HCT116 (cell line): Measurements from ENCODE around the gene CNN1. TPM values are rescaled to one million over a fixed set of nuclear protein-coding genes. Genes with fewer than 3 reads are reported as not detected.
A peak's percentile ranks its signal among the peaks of the same experiment; 100 is the strongest.

Experiments
- ATAC-seq: fragments of 200-7000 bp; cut with Tn5 transposase; 2 replicates; pipeline ENCODE4 v1.9.1; 2020; ENCODE audit warnings: mild to moderate bottlenecking, moderate library complexity
- BruUV-seq: library from RNA; stranded (reverse); fragments of 400-500 nt; replicated peaks from 2 replicates; lab custom pipeline; 2021; lab: Mats Ljungman, UMichigan
- CTCF ChIA-PET: fragments of 300-600 bp; sonication (Branson Sonifier 250); formaldehyde crosslinking; loops from one replicate; lab custom pipeline; 2021; ENCODE audit warnings: antibody characterized with exemption; lab: Charles Lee
- POLR2A ChIA-PET: fragments of 300-600, 350-600 bp; sonication (Branson Sonifier 250); formaldehyde crosslinking; loops from one replicate; lab custom pipeline; 2021; ENCODE audit warnings: antibody characterized with exemption; lab: Charles Lee
- RAD21 ChIA-PET, 2 experiments: fragments of 300-600 bp; sonication (Branson Sonifier 250); formaldehyde crosslinking; loops; one replicate each; lab custom pipeline; 2023; ENCODE audit warnings: low total read pairs in 2 of 2; ENCODE audit not compliant: uncharacterized antibody in 2 of 2, unreplicated experiment in 2 of 2, low non-redundant PET in 1 of 2; lab: Charles Lee
- DNase-seq: peaks from one replicate; pipeline ENCODE4 v3.0.0-alpha.2; 2010; ENCODE audit warnings: low read depth, low spot score
- H2AFZ ChIP-seq: fragments of 200-600 bp; shearing (Covaris generic), sonication (generic); 2 replicates; pipeline ENCODE4 v1.6.1; 2017; ENCODE audit warnings: low read depth, mixed run types, mixed read lengths, antibody characterized with exemption, low read length; ENCODE audit not compliant: poor library complexity, severe bottlenecking
- H3K27ac ChIP-seq: 2 replicates; pipeline ENCODE4 v1.5.1; 2012; ENCODE audit warnings: low read depth, low read length
- H3K27me3 ChIP-seq: fragments of 200-600 bp; sonication (generic); 2 replicates; pipeline ENCODE4 v1.6.1; 2016; ENCODE audit warnings: mixed run types, low read length, mixed read lengths; ENCODE audit not compliant: insufficient read depth
- H3K36me3 ChIP-seq, 2 experiments: fragments of 200-500 bp in 1 of 2; fragments of 200-600 bp in 1 of 2; sonication (Bioruptor generic) in 1 of 2; sonication (generic) in 1 of 2; 2 replicates each; pipeline versions ENCODE4 v1.5.1 to v1.6.1; 2014 to 2016; ENCODE audit warnings: low read length in 2 of 2, inconsistent platforms in 1 of 2, mixed read lengths in 1 of 2, mixed run types in 1 of 2; ENCODE audit not compliant: insufficient read depth in 2 of 2, control insufficient read depth in 1 of 2
- H3K4me1 ChIP-seq, 2 experiments: fragments of 200-600 bp in 1 of 2; sonication (generic) in 1 of 2; 2 replicates each; pipeline versions ENCODE4 v1.5.1 to v1.6.1; 2012 to 2017; ENCODE audit warnings: low read length in 2 of 2, inconsistent platforms in 1 of 2, mild to moderate bottlenecking in 1 of 2, mixed read lengths in 1 of 2, mixed run types in 1 of 2, moderate library complexity in 1 of 2; ENCODE audit not compliant: insufficient read depth in 2 of 2, control insufficient read depth in 1 of 2
- H3K4me2 ChIP-seq: fragments of 200-600 bp; sonication (generic); 2 replicates; pipeline ENCODE4 v1.6.1; 2017; ENCODE audit warnings: mixed run types, low read length, mixed read lengths
- H3K4me3 ChIP-seq, 2 experiments: fragments of 200-600 bp in 1 of 2; sonication (generic) in 1 of 2; replicated peaks in 1 of 2; 2 replicates each; pipeline ENCODE4 v1.5.1; 2011 to 2016; ENCODE audit warnings: low read length in 2 of 2, control low read depth in 1 of 2, low read depth in 1 of 2, mild to moderate bottlenecking in 1 of 2, mixed read lengths in 1 of 2, mixed run types in 1 of 2
- H3K79me2 ChIP-seq: fragments of 200-600 bp; sonication (generic); 2 replicates; pipeline ENCODE4 v1.6.1; 2017; ENCODE audit warnings: mild to moderate bottlenecking, mixed run types, low read length, moderate library complexity, mixed read lengths; ENCODE audit not compliant: insufficient read depth
- H3K9ac ChIP-seq: fragments of 200-600 bp; sonication (generic); 2 replicates; pipeline ENCODE4 v1.6.1; 2016; ENCODE audit warnings: low read length, mixed read lengths
- H3K9me2 ChIP-seq: fragments of 200-600 bp; sonication (generic), shearing (Covaris generic); 2 replicates; pipeline ENCODE4 v1.6.1; 2017; ENCODE audit warnings: mixed run types, mild to moderate bottlenecking, moderate library complexity; ENCODE audit not compliant: insufficient read depth
- H3K9me3 ChIP-seq, 2 experiments: fragments of 200-500 bp in 1 of 2; fragments of 200-600 bp in 1 of 2; sonication (Bioruptor generic) in 1 of 2; sonication (generic) in 1 of 2; 2 replicates each; pipeline ENCODE4 v1.6.1; 2014 to 2017; ENCODE audit warnings: low read length in 2 of 2, mixed read lengths in 2 of 2, inconsistent platforms in 1 of 2, low read depth in 1 of 2, mild to moderate bottlenecking in 1 of 2, mixed run types in 1 of 2, moderate library complexity in 1 of 2; ENCODE audit not compliant: control insufficient read depth in 1 of 2, insufficient read depth in 1 of 2
- H4K20me1 ChIP-seq: fragments of 200-600 bp; sonication (generic), shearing (Covaris generic); 2 replicates; pipeline ENCODE4 v1.6.1; 2017; ENCODE audit warnings: mixed run types, mild to moderate bottlenecking, moderate library complexity; ENCODE audit not compliant: insufficient read depth
- POLR2A ChIP-seq: IDR thresholded peaks from 2 replicates; pipeline ENCODE4 v1.7.0; 2011; ENCODE audit warnings: borderline replicate concordance; ENCODE audit not compliant: insufficient read depth, insufficient read length; ENCODE audit errors: extremely low read depth
- intact Hi-C: fragments of 100-400 bp; cut with micrococcal nuclease; formaldehyde crosslinking; loops from 2 replicates; pipeline ENCODE4 v1.10.0; 2022
- total RNA-seq: library from RNA; stranded (reverse); gene quantifications from one replicate; pipeline ENCODE4 v1.2.1, GENCODE V29; 2021; ENCODE audit not compliant: unreplicated experiment
- TF ChIP-seq, protein P1 (sequence below): IDR thresholded peaks from 2 replicates; pipeline ENCODE4 v1.6.1; 2012; ENCODE audit warnings: low read depth

CNN1 gene
- total RNA-seq, 1 experiment from 2014 or later = 0.64 TPM

GRCh38 chr19:11505504-11506100 is 33.0 kb upstream of the CNN1 start, which contains the start of gene ZNF653 (continued):
- TF ChIP-seq, protein P1, sequence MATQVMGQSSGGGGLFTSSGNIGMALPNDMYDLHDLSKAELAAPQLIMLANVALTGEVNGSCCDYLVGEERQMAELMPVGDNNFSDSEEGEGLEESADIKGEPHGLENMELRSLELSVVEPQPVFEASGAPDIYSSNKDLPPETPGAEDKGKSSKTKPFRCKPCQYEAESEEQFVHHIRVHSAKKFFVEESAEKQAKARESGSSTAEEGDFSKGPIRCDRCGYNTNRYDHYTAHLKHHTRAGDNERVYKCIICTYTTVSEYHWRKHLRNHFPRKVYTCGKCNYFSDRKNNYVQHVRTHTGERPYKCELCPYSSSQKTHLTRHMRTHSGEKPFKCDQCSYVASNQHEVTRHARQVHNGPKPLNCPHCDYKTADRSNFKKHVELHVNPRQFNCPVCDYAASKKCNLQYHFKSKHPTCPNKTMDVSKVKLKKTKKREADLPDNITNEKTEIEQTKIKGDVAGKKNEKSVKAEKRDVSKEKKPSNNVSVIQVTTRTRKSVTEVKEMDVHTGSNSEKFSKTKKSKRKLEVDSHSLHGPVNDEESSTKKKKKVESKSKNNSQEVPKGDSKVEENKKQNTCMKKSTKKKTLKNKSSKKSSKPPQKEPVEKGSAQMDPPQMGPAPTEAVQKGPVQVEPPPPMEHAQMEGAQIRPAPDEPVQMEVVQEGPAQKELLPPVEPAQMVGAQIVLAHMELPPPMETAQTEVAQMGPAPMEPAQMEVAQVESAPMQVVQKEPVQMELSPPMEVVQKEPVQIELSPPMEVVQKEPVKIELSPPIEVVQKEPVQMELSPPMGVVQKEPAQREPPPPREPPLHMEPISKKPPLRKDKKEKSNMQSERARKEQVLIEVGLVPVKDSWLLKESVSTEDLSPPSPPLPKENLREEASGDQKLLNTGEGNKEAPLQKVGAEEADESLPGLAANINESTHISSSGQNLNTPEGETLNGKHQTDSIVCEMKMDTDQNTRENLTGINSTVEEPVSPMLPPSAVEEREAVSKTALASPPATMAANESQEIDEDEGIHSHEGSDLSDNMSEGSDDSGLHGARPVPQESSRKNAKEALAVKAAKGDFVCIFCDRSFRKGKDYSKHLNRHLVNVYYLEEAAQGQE = no peak

DNA sequence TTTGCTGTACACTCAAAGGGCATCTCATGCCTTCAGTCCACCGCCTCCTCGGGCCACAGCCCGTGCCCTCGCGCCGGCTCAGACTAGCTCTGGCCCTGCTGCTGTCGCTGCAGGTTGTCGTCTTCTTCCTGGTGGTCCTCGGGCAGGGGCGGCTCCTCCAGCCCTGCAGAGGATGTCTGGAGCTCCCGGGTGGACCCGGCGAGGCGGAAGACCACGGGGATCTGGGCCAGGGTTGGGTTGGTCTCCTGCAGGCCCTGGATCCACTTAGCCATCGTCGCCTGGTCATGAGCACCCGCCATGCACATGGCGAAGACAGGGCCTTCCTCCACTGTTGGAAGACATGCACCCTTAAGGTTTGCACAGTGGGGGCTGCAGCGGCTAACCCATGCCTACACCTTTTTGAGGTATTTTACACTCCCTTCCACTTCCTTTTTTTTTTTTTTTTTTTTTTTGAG is 32.5 kb upstream of the CNN1 start:
- Histone ChIP-seq H3K9me2 (no peaks in the 10 kb centered on the region), H3K27me3 (no peaks in the 10 kb centered on the region), H3K9ac (peak overlapping the region; percentile 87), H3K27ac (peak overlapping the region; percentile 89), H3K4me3 (peak overlapping the region; percentile 65 to 80), H2AFZ (no peak overlapping the region), H3K4me2 (peak overlapping the region; percentile 94), H4K20me1 (no peaks in the 10 kb centered on the region), H3K4me1 (peaks cover 0 to 13% of the 10 kb centered on the region in 2 experiments; a peak in 2 of 4 replicates), H3K79me2 (peaks cover 6% of the 10 kb centered on the region; the same call in 1 of the 2 replicates), H3K36me3 (no peaks in the 10 kb centered on the region), H3K9me3 (no peaks in the 10 kb centered on the region)
- peak; percentile 4 for TF ChIP-seq POLR2A
- TF ChIP-seq, protein P1 = no peak
- intact Hi-C loops = no loop called here
- BruUV-seq = TSS peak; percentile 86
- ATAC-seq (peak; percentile 12; the same call in 1 of the 2 replicates), DNase-seq (no peak)
- ChIA-PET CTCF (no interaction called here), POLR2A (no interaction called here), RAD21 (interaction anchor here in 1 of 2 experiments (0.7 kb wide), 1 partner anchor 24 kb away, joined by 5 read pairs; no protein-coding TSS in a partner anchor)
